Posterior vena cava (tissue), 2 donors: ENCODE results near the gene MEF2A. TPM values are rescaled to one million over a fixed set of nuclear protein-coding genes. Genes with fewer than 3 reads are reported as not detected.

Experiments
- DNase-seq: peaks from one replicate; pipeline ENCODE4 v3.0.0-alpha.2; 2020; ENCODE audit warnings: low spot score
- intact Hi-C, 2 donors: fragments of 100-400 bp; cut with DNase I; formaldehyde crosslinking; loops; one replicate each; pipeline versions ENCODE4 v1.14.1 to v1.14.2; 2022 to 2023
- total RNA-seq, 2 donors: library from RNA; stranded (reverse); fragmentation: NEBNext Ultra II Directional; extraction: Animal tissue kit (Norgen Biotek cat#: 25700); gene quantifications; one replicate each; pipeline ENCODE4 v1.2.1, GENCODE V29; 2021
- donor health status: DM: yes; HTN: yes; CAD: no.
- donor health status: DM: yes; HTN: yes; CAD: no.

Gene MEF2A
- total RNA-seq, 2 donors from 2014 or later = 90.6 to 121 TPM

DNA sequence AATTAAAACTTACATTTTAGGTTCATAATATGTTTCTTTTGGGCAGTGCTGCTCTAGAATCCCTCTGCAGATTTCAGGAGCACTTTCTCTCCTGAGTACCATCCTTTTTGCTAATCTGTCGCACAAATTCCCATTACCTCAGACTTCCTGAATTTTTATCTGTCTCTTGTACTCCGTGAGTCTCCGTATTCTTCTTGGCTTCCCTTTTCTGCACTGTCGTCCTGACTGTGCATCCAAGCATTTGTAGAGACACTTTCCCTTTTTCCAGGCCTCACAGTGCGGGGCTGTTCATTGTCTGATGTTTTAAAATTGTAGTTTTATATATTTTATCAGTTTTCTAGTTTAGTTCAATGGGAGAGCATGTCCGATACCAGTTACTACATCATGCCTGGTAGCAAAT is 27.3 kb downstream of the MEF2A start:
- intact Hi-C loops = no loop called here
- no peak for DNase-seq

DNA sequence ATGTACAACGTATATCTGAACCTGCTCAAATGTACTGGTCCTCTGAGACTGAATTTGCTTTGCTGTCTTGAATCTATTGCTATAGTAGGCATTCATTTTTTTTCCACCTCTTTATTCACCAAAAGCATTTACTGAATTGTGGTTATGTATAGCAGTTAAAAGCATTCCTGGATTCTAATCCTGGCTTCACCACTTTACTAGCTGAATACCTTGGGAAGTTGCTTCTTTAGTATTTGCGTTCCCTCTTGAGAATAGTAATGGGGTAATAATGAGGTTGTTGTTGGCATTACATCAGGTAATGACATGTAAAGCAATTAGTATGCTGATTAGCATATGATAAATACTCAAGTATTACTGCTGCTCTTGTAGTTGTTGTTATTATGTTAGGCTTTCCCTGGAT is 29.1 kb downstream of the MEF2A start:
- DNase-seq = no peak
- intact Hi-C loops = no loop called here

GRCh38 chr15:99598296-99598695 is 32.5 kb downstream of the MEF2A start:
- no peak for DNase-seq
- intact Hi-C loops = no loop called here

- intact Hi-C loops = no loop called here
- DNase-seq = no peak
These were observed 38.0 kb downstream of the MEF2A start for GRCh38 chr15:99603828-99604227.

- DNase-seq = no peak
- intact Hi-C loops = no loop called here
These were observed 39.1 kb downstream of the MEF2A start for GRCh38 chr15:99604865-99605264.

DNA sequence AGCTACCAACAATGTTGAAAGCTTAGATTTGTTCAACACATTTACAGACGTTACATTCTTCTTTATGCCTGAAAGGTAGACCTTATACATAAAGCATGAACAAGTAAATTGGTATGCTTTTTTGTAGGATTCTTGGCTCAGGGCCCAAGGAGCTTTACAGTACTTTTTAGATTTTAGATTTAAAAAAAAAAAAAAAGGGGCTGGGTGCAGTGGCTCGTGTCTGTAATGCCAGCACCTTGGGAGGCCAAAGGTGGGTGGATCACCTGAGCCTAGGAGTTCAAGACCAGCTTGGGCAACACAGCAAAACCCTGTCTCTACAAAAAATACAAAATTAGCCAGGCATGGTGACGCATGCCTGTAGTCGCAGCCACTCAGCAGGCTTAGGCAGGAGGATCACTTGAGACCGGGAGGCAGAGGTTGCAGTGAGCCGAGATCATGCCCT is 39.7 kb downstream of the MEF2A start:
- intact Hi-C loops = no loop called here
- DNase-seq = no peak

DNA sequence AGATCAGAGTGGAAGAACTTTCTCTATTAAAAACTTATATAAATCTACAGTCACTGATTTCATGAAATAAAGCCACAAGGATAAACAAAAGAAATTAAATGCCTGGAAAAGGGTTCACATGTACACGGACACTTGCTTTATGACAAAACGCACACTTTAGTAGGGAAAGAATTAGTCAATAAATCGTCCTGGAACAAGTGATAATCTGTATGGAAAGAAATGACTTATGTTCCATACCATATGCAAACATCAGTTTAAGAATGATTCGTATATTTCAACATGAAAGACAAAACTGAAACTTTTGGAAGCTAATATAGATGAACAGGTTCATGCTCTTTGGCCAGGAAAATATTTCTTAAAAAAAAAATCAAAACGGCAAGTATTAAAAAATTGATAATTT is 40.2 kb downstream of the MEF2A start:
- intact Hi-C loops = no loop called here
- DNase-seq = no peak

GRCh38 chr15:99606646-99607045 is 40.9 kb downstream of the MEF2A start:
- no peak for DNase-seq
- intact Hi-C loops = no loop called here

- intact Hi-C loops = no loop called here
- no peak for DNase-seq
These were observed 47.7 kb downstream of the MEF2A start for GRCh38 chr15:99613481-99613880.

GRCh38 chr15:99613887-99614647 is 48.3 kb downstream of the MEF2A start:
- DNase-seq = peak; percentile 81

DNA sequence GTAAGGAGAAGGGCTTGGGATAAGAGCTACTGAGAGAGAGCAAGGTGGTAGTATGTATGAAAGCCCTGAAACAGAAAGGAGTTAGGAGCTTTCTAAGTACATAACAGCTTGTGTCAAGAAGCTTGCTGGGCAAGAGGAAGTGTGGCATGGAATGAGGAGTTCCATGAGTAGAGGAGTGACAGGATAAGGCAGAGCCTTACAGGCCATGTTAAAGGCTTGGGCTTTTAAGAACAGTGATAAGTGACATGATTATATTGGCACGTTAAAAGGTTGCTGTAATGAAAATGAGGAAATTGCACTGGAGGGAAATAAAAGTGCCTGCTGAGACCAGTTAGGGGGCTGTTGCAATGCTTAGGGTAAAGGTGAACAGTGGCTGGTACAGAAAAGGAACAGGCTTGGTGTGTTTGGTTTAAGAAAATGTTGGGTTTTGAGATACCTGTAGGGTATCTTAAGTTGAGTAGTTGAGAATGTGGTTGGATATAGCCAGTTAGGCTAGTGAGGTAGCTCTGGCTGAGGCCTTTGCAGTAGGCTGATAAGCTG is 49.0 kb downstream of the MEF2A start:
- no peak for DNase-seq
- intact Hi-C loops = no loop called here

More at GRCh38 chr15:99613887-99614647, 48.3 kb downstream of the MEF2A start:
- intact Hi-C loops = no loop called here

GRCh38 chr15:99615460-99615859 is 49.7 kb downstream of the MEF2A start:
- intact Hi-C loops = no loop called here
- no peak for DNase-seq

DNA sequence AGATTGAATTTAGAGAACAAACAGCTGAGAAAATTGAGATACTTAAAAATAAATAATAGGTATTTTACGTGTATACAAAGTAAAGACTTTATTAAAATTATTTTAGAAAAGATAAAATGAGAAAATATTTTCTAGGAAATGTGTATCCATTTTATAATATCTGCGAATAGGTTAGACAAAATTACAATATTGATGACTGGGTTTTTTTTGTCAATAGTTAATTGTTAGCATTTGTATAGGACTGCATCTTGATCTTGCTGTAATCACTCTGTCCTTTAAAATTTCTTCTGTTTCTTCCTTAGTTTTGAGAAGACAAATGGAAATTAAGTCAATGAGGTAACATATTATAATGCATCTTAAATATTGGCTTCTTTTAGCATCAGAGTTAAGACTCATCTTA is 50.3 kb downstream of the MEF2A start:
- DNase-seq = no peak
- intact Hi-C loops = no loop called here

DNA sequence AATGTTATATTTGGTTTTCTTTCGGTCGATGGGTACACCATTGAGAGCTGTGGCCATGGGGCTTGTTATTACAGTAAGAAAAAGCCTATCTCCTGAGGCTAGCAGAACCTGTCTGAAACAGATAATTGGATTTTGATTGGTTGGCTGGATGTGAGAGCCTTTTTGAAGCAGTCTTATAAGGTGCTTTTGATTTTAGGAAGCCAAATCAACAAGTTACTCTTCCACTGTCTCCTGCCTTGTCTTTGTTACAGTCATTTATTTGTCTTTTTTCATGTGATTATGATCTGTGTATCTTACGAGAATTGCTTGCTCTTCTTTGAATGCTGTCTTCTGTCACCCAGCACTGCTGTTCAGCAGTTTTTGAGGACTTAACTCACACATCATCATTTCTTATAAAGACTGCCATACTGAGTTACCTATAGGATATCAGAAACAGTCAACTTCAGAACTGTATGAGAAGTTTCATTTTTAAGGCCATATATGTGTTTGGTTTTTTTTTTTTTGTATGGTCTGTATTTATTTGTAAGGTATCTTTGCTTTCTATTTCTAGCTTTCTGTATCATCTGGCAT is 51.1 kb downstream of the MEF2A start:
- no peak for DNase-seq
- intact Hi-C loops = no loop called here

- DNase-seq = no peak
- intact Hi-C loops = no loop called here
These were observed 53.2 kb downstream of the MEF2A start for GRCh38 chr15:99618941-99619411.

DNA sequence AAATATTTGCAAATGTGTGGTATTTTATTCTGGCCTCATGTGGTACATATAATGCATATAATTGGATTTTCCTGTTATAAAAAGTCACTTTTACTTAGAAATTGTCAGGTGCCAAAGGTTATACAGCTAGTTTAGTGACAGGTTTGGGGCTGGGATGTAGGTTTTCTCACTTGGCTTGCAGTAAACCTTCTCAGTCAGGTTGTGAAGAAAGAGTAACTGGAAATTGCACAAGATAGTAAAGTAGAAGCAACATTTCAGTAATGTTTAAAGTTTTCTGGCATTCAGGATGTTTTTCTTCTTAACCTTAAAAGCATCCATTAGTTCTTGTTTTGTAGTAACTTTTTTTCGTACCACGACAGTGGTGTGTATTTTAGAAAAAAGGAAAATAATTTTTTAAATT is 53.9 kb downstream of the MEF2A start:
- intact Hi-C loops = loop anchor here in 1 of 2 donors (2.0 kb wide), 1 partner anchor 67 kb away; no protein-coding TSS in a partner anchor
- no peak for DNase-seq

- intact Hi-C loops = loop anchor here in 1 of 2 donors (2.0 kb wide), 1 partner anchor 67 kb away; no protein-coding TSS in a partner anchor
These were observed 54.4 kb downstream of the MEF2A start for GRCh38 chr15:99620178-99620577.

DNA sequence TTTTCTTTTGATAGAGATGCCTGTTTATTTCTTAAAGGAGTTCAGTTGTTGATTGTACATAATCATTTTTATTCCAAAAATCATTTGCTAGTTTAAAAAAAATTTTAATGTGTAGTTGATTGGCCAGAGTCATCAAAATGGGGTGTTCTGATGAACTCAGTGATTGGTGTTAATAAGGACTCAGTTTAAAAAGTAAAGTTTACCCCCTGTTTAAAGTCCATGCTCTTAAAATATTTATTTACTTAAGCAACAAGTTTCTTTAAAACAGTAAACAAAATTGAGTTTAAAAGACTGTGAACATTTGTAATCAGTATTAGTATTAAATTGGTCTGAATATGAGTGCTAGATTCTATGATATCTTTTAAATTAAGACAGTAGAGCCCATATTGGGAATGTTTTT is 56.0 kb downstream of the MEF2A start:
- intact Hi-C loops = loop anchor here in 1 of 2 donors (2.0 kb wide), 1 partner anchor 65 kb away; no protein-coding TSS in a partner anchor
- DNase-seq = no peak

More at GRCh38 chr15:99620178-99620577, 54.4 kb downstream of the MEF2A start:
- DNase-seq = no peak

DNA sequence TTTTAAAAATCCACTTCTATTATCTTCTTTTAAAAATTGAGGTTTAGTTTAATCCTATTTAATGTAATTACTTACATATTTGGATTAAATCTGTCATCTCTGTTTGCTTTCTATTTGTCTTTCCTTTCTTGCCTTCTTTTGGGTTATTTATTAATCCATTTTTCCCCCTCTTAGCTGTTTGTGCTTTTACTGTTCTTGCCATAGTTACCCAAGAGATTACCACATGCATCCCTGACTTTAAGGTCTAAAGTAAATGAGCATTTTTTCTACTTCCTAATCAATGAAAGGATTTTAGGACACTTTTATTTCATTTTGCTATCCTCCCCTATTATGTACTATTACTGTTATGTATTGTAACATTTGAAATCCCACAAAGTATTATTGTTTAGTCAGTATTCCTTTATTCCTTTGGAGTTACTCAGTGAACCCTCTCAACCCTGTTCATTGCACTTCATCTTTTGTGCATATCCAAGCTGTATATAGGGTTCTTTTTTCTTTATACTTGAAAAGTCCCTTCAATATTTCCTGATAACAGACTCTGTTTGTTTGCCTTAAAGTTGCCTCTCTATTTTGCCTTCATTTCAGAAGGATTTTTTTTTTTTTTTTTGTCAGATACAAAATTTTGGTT is 62.7 kb downstream of the MEF2A start:
- DNase-seq = no peak
- intact Hi-C loops = no loop called here

DNA sequence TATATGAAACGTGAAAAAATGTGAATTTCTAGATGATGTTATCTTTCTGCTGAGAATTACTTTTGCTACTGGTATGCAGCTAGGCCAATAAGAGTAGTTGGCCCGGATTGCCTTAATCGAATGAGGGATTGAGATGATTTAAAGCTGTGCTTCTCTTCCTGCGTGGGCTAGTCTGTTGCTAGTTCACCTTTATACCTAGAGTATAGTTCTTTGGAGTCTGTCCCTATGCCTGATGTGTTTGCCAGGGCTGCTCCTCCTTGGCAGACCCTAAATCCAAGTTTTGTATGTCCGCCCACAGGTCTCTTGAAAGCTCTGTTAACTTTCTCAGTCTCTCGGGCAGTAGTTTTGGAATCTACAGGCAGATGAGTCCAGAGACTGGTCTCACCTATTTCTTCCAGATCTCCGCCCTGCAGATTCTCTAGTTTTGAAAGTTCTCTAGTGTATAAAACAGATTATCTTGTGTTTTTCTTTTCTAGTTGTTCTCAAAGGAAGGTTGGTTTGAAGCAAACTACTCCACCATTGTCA is 64.9 kb downstream of the MEF2A start:
- no peak for DNase-seq
- intact Hi-C loops = no loop called here
